Panc1 (cell line): ENCODE results near the gene NOS2. TPM values are rescaled to one million over a fixed set of nuclear protein-coding genes. Genes with fewer than 3 reads are reported as not detected.
"Not testable (repeated sequence)": the region's sequence is repeated elsewhere in the genome, so short reads cannot be mapped to it uniquely, and the experiment has no call there.

Source experiments
- ATAC-seq: fragments of 200-7000 bp; cut with Tn5 transposase; 2 replicates; pipeline ENCODE4 v1.9.1; 2020; ENCODE audit warnings: mild to moderate bottlenecking, moderate library complexity
- BruUV-seq: library from RNA; stranded (reverse); fragments of 400-500 nt; replicated peaks from 2 replicates; lab custom pipeline; 2021; lab: Mats Ljungman, UMichigan
- CTCF ChIA-PET: fragments of 300-600 bp; sonication (Branson Sonifier 250); formaldehyde crosslinking; loops from one replicate; lab custom pipeline; 2022; ENCODE audit warnings: antibody characterized with exemption; lab: Charles Lee
- POLR2A ChIA-PET: fragments of 300-600 bp; sonication (Branson Sonifier 250); formaldehyde crosslinking; loops from one replicate; lab custom pipeline; 2022; ENCODE audit warnings: antibody characterized with exemption; lab: Charles Lee
- DNase-seq: peaks from one replicate; pipeline ENCODE4 v3.0.0-alpha.2; 2010; ENCODE audit warnings: low read depth, low spot score
- H3K27ac ChIP-seq: 2 replicates; pipeline ENCODE4 v1.5.1; 2011; ENCODE audit warnings: mild to moderate bottlenecking, low read length, inconsistent platforms
- H3K27me3 ChIP-seq: fragments of 200-500 bp; sonication (Bioruptor generic); 2 replicates; pipeline ENCODE4 v1.6.0; 2014; ENCODE audit warnings: low read length, inconsistent platforms; ENCODE audit not compliant: control insufficient read depth, insufficient read depth
- H3K36me3 ChIP-seq: fragments of 200-500 bp; sonication (Bioruptor generic); 2 replicates; pipeline ENCODE4 v1.5.1; 2014; ENCODE audit warnings: inconsistent platforms, mild to moderate bottlenecking, low read length, moderate library complexity; ENCODE audit not compliant: control insufficient read depth, insufficient read depth
- H3K4me1 ChIP-seq: 2 replicates; pipeline ENCODE4 v1.5.1; 2011; ENCODE audit warnings: inconsistent platforms, mild to moderate bottlenecking, low read length, moderate library complexity; ENCODE audit not compliant: control insufficient read depth, insufficient read depth
- H3K4me3 ChIP-seq, 2 experiments: 2 replicates each; pipeline ENCODE4 v1.5.1; 2011 to 2012; ENCODE audit warnings: low read depth in 2 of 2, low read length in 2 of 2, mild to moderate bottlenecking in 2 of 2, inconsistent platforms in 1 of 2, moderate library complexity in 1 of 2
- H3K9me3 ChIP-seq: fragments of 200-500 bp; sonication (Bioruptor generic); 2 replicates; pipeline ENCODE4 v1.5.1; 2014; ENCODE audit warnings: low read depth, mild to moderate bottlenecking, inconsistent platforms, low read length, moderate library complexity; ENCODE audit not compliant: control insufficient read depth, insufficient read depth
- CTCF ChIP-seq: fragments of 450-650 bp; IDR thresholded peaks from 2 replicates; pipeline ENCODE4 v1.5.1; 2017; ENCODE audit warnings: mild to moderate bottlenecking
- POLR2AphosphoS5 ChIP-seq: IDR thresholded peaks from 2 replicates; pipeline ENCODE4 v1.6.1; 2012; ENCODE audit warnings: mild to moderate bottlenecking, low read depth, low read length, moderate library complexity
- REST ChIP-seq, 2 experiments: IDR thresholded peaks; 2 replicates each; pipeline ENCODE4 v1.6.1; 2011 to 2012; ENCODE audit warnings: low read depth in 2 of 2, control low read depth in 1 of 2, low read length in 1 of 2, mild to moderate bottlenecking in 1 of 2, moderate library complexity in 1 of 2; ENCODE audit not compliant: insufficient read depth in 1 of 2
- SIN3A ChIP-seq: IDR thresholded peaks from 2 replicates; pipeline ENCODE4 v1.6.1; 2012; ENCODE audit warnings: low read depth, mild to moderate bottlenecking, low read length, moderate library complexity, borderline replicate concordance; ENCODE audit not compliant: insufficient read depth
- TCF7L2 ChIP-seq: IDR thresholded peaks from 2 replicates; pipeline ENCODE4 v1.6.1; 2011; ENCODE audit warnings: mild to moderate bottlenecking, low read depth, low read length, inconsistent platforms
- in situ Hi-C: cut with HindIII; loops from 2 replicates; pipeline ENCODE4 v1.10.0; 2016; ENCODE audit warnings: low sequenced_read_pairs, low pct_unique_long_range_greater_than_20kb
- intact Hi-C: fragments of 100-400 bp; cut with micrococcal nuclease; formaldehyde crosslinking; loops from one replicate; pipeline ENCODE4 v1.10.0; 2022; ENCODE audit not compliant: unreplicated experiment
- total RNA-seq: library from RNA; stranded (reverse); gene quantifications from one replicate; pipeline ENCODE4 v1.2.1, GENCODE V29; 2021; ENCODE audit not compliant: unreplicated experiment

Gene NOS2
- total RNA-seq, 1 experiment from 2014 or later: 0.08 TPM

- CTCF ChIA-PET, H3K27ac ChIP-seq, H3K9me3 ChIP-seq, H3K4me1 ChIP-seq, in situ Hi-C loops, ATAC-seq, DNase-seq, H3K4me3 ChIP-seq, H3K27me3 ChIP-seq, BruUV-seq, POLR2A ChIA-PET, H3K36me3 ChIP-seq: not testable (repeated sequence)
- intact Hi-C loops: loop anchor here (10.0 kb wide), 1 partner anchor 45 kb away; no protein-coding TSS in a partner anchor
These were observed 39.5 kb upstream of the NOS2 start for GRCh38 chr17:27839571-27840405.

- H3K9me3 ChIP-seq, in situ Hi-C loops, DNase-seq, ATAC-seq, H3K4me1 ChIP-seq, intact Hi-C loops, H3K27me3 ChIP-seq, H3K27ac ChIP-seq, CTCF ChIA-PET, BruUV-seq, H3K36me3 ChIP-seq, H3K4me3 ChIP-seq, POLR2A ChIA-PET: not testable (repeated sequence)
These were observed 38.3 kb upstream of the NOS2 start for GRCh38 chr17:27838607-27839006.

- H3K27me3 ChIP-seq, H3K4me1 ChIP-seq, H3K36me3 ChIP-seq, H3K9me3 ChIP-seq, ATAC-seq, in situ Hi-C loops, H3K27ac ChIP-seq, H3K4me3 ChIP-seq, intact Hi-C loops, CTCF ChIA-PET, DNase-seq, POLR2A ChIA-PET, BruUV-seq: not testable (repeated sequence)
These were observed 37.4 kb upstream of the NOS2 start for GRCh38 chr17:27837769-27838168.

GRCh38 chr17:27836651-27837050, 36.3 kb upstream of the NOS2 start:
- ChIA-PET POLR2A (no interaction called here), CTCF (interaction anchor here (1.3 kb wide), 1 partner anchor 43 kb away, joined by 8 read pairs; no protein-coding TSS in a partner anchor)
- no peak overlapping the region for H3K27ac ChIP-seq
- no peak for ATAC-seq
- in situ Hi-C loops (no loop called here), intact Hi-C loops (no loop called here)
- no peak for DNase-seq
- peaks cover 2% of the 10 kb centered on the region; the same call in 1 of the 2 replicates for H3K27me3 ChIP-seq
- no peak overlapping the region for H3K4me3 ChIP-seq
- no peaks in the 10 kb centered on the region for H3K9me3 ChIP-seq
- H3K36me3 ChIP-seq: no peaks in the 10 kb centered on the region
- TF ChIP-seq SIN3A: no peak
- no peak for TF ChIP-seq POLR2AphosphoS5
- TF ChIP-seq TCF7L2: no peak
- no peak for TF ChIP-seq REST (IDR thresholded peaks at IDR 0.05; ENCODE audit: insufficient read depth in 1 of 2, low read depth in 2 of 2, low read length in 1 of 2)
- no peak for TF ChIP-seq CTCF
- H3K4me1 ChIP-seq: no peaks in the 10 kb centered on the region
- no TSS peak for BruUV-seq
